Astrocyte (in vitro differentiated cells and primary cell): Measurements from ENCODE around the gene MLIP.

ENCODE experiments used
- CTCF ChIP-seq: IDR thresholded peaks from 2 replicates; pipeline ENCODE4 v1.5.1; 2011; ENCODE audit warnings: low read depth, mild to moderate bottlenecking, inconsistent platforms, low read length, moderate library complexity; ENCODE audit not compliant: insufficient read depth
- EZH2 ChIP-seq: IDR thresholded peaks from 2 replicates; pipeline ENCODE4 v1.6.1; 2012; ENCODE audit warnings: mild to moderate bottlenecking, low read length, inconsistent platforms; ENCODE audit not compliant: insufficient read depth

DNA sequence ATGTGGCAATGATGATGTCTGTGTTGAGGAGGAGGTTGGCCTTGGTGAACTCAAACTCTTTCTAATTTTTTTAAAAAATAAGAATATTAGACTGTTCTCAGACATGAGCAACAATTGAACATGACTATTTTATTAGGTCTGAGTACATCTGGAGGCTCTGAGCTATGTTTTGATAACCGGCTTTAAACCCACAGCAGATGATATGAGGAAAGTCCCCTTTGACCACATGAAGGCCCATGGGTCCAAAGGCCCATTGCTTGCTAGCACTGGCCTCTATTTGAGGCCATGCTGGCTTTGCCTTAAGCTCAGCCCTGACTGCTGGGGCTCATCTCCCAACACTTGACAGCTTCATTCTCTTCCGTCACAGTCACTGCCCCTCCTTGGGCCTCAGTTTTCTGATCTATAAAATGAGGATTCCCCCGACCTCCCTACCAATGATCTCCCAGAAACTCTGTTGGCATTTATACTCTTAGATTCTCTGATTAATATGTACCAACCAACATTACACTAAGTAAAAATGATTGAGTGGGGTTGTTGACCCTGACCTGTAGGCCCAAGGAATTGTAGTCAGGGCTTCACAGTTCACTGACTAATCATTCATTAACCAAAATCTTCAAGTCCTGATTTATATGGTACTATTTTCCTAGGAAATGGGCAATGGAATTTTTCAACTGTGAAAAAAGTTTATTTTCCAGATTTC, 173.1 kb downstream of the MLIP start:
- no peak for TF ChIP-seq CTCF
- TF ChIP-seq EZH2, result no peak
